Hypothalamus (tissue), 51 donors: ENCODE results near the gene VSIG2.

ENCODE experiments used
- DNase-seq, 51 donors: peaks; one replicate each; lab custom pipeline; 2025; lab: John Stamatoyannopoulos, UW

The VSIG2 gene

DNA sequence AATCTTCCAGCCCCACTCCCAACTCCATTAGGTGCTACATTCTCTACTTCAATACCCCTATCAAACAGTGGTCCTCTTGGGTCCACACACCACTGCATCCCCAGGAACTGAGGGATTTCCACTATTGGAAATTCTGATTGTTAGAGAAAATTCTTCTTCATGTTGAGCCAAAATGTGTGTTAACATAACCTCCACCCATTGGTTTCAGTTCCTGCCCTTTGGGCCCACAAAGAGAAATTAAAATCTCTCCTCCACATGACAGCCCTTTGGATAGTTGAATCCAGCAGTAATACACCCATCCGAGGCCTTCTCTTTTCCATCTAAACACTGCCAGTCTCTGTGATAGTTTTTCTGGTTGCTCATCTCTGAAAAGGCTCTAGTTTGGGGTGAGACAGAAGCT, 2.1 kb downstream of the VSIG2 start:
- DNase-seq: no peak

DNA sequence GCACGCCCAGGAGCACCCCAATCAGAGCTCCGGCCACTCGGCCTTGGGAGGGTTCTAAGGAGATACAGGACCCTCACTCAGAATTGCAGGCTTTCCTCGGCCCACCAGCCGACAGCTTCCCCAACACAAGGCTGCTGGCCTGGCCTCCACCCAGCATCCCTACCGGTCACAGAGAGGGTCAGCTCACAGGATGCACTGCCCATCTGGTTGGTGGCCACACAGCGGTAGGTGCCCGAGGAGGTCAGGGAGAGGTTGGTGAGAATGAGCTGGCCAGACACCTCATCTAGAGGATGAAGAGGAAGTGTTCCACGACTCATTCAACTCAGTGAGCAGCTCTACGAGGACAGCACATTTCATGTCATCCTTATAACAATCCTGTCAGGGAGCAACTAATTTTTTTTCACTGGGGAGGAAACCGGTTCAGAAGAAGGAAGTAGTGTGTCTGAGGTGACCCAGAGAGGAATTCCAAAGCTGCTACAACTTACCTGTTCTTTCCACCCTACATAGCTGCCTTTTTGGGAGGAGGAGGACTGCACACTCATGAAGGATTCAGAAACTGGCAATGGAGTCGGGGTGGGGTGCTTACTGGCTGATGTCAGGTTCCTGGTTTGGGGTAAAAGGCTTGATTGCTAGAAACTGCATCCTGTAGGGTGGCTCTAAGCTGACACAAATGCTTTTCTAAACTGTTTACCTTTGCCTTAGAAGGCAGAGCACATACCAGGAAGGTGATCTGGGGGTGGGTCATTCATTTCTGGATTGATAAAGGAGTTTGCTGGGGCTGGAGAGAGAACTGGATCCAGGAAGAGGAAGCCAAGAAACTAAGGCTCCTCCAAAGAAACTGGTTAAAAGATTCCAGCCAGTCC, 3.3 kb downstream of the VSIG2 start:
- no peak for DNase-seq

GRCh38 chr11:124748100-124748418, 4.0 kb downstream of the VSIG2 start:
- DNase-seq: no peak

GRCh38 chr11:124747406-124748099, 4.5 kb downstream of the VSIG2 start:
- DNase-seq: no peak

- peak in 3 of 51 donors; percentile 8 to 27 (median 13) for DNase-seq
Observed at GRCh38 chr11:124746621-124747243, 5.3 kb downstream of the VSIG2 start.

- DNase-seq: no peak
Observed at GRCh38 chr11:124745835-124746620, 6.0 kb downstream of the VSIG2 start.

GRCh38 chr11:124745270-124745834, 6.7 kb downstream of the VSIG2 start:
- DNase-seq: no peak

DNA sequence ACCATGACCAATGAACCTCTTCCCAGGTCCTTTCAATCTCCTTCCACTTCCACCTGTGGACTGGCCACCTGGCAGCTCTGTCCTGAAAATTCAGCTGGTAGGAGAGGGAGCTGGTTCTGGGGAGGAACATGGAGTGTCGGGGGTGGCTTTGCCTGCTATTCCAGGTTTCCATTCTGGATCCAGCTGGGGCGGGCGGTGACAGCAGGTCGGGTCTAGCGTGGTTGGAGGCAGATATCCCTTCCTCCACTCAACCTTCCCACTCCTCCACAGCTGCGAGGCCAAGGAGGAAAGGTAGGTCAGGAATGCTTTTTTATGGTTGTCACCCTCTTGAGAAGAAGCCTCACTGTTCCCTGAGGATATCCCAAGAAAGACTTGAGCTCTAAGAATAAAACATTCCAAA, 9.0 kb downstream of the VSIG2 start:
- no peak for DNase-seq

DNA sequence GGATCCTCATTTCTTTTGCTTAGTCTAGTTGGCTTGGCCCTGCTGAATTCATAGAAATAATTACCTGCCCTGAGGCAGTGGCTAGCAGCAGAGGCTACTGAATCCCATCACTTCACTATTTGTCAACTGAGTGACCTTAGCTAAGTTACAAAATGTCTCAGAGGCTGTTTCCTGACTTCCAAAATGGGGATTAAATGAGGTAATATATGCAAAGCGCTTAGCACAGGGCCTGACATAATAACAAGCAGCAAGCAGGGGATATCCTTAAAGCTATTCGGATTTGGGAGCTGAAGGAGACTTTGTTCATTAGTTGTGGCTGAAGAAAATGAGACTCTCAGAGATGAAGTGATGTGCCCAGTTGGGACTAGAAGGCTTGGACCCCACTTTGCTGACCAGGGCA, 9.5 kb downstream of the VSIG2 start:
- no peak for DNase-seq

DNA sequence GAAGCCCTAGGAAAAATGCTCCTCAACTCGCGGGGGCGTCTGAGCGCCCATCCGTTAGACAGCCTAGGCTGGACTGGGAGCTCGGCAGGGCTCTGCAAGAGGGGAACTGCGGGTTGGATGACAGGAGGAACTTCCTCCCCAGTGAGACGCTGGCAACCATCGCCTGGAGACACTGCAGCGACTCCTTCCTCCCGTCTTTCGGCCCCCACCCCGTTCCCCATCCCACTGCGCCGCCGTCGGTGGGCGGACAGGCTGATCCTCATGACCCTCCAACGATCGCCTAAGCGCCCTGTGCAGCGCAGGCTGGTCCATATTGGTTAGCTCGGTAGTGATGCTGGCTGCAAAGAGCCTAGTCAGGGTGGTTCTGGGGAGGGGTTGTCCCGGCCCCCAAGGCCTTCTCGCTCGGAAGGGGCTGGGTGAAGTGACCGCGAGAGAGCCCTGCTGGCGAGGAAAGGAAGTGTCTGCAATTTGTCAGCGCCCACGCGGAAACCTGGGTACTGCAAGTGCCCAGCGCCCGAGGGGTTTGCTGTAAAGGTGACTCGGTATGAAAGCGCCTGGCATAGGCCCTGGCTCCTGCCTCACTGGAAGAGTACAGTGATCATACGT, 11.7 kb downstream of the VSIG2 start:
- peak in 2 of 51 donors; percentile 14 to 17 for DNase-seq

GRCh38 chr11:124739479-124740276, 12.4 kb downstream of the VSIG2 start, which contains the start of gene NRGN:
Gene NRGN, plus strand, starts transcription at chr11:124739942. Its CDS starts 143 bp downstream, at chr11:124740085.
- DNase-seq: peak in 47 of 51 donors; percentile 9 to 82 (median 60)

DNA sequence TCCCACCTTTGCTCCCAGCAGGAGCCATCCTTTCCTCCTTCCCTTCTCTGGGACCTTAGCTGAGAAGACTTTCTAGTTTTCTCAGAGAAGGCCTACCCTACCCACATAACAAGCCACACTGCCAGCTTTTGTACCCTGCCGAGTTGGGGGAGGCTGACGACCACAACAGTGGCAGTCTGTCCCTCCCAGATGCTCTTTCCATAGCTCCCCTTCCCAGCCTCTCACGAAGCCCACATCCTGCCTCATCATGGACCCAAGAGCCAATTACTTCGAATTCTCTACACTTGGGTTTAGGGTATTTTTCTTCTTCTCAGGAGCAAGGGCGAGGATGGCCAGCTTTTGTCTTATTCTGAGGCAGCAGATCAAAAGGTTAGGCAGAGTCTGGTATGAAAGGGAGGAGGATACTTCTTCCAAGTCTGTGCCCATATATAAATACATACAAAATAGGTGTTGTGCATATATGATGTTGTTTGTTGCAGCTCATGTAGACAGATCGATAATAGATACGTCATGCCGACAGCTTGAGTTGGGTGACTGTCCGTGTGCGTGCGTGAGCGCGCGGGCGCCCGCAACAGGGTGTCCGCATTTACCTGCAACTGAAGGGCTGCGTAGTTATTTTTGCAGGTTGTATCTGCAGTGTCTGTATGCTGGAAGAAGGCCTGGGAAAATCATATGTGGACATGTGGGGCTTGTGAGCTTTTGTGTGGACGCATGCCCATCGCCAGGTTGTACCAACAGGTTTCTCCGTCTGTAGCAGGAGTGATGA, 13.2 kb downstream of the VSIG2 start:
- DNase-seq: no peak

GRCh38 chr11:124737638-124738305, 14.3 kb downstream of the VSIG2 start:
- DNase-seq: peak in 5 of 51 donors; percentile 19 to 44 (median 24)

DNA sequence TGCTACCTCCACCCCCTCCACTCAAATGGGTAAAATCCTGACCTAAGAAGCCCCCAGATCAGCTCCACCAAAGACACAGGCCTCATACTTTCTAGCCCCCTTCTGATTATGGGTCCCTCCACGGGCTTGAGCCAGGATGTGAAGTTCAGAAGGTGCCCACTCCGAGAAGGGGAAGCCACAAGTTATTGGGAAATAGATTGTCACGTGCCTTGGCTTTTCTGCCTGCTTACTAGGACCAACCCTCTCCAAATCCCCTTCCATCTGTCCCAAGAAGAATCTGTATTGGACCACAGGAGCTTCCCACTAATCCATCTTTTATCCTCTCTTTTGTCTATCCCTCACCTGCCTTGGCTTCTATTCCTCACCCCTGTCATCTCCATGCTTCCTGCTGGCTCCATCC, 15.3 kb downstream of the VSIG2 start:
- DNase-seq: no peak

DNA sequence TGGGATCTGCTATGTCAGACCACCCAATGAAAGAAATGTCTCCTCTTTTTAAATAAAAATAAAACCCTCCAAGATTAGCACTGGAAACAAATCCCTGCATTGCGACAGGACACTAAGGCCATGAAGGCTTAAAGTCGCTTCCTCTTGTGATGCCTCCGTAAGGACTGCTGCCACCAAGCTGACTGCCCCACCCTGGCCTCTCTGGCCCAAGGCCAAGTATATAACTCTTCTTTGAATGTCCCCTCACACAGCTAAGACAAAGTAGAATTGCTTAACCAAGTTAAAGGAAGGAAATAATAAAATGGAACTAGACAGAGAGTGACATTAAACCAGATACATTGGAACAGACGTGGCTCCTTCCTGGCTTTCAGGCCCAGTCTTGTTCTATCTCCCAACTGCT, 19.8 kb downstream of the VSIG2 start:
- no peak for DNase-seq

DNA sequence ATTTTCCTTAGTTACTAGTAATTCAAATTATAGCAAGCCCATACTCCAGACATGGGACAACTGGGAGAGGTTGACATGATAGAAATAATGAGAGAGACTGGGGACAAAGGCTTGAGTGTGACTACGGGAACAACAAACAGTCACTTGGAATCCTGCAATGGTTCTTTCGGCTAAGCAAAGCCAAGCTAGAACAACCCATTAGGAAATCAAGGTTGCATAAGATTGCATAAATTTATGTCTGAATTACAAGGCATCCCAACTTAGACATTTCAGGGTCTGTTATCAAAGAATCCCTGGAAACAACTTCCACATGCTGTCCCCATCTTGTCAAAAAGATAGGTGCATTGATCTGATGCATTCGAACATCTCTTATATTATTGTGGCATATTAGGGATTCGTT, 22.5 kb downstream of the VSIG2 start:
- DNase-seq: no peak

- no peak for DNase-seq
Observed at GRCh38 chr11:124728134-124728533, 23.9 kb downstream of the VSIG2 start.

DNA sequence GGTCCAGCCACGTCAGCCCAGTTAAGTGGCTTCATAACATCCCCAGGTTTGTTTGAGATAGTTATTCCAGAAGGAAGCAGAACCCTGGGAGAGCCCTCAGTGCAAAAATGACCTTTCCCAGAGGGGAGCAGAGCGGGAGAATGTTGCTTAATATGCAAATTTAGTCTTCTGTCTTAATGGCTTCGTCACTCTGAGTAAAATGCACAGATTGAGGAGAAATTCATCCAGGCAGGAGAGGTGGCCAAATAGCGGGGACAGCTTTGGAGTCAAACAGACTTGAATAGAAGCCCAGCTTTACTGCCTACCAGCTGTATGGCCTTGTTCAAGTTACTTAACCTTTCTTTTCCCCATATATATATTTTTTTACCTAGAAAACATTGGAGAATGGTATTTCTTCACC, 24.6 kb downstream of the VSIG2 start:
- DNase-seq: no peak
